K562 (cell line): ENCODE results near the gene GFOD2. TPM values are rescaled to one million over a fixed set of nuclear protein-coding genes. Genes with fewer than 3 reads are reported as not detected.

Experiments
- HEY1 ChIP-seq: fragments of 250-450 bp; sonication (Bioruptor Pico); IDR thresholded peaks from 2 replicates; pipeline ENCODE4 v1.5.0; 2020; ENCODE audit warnings: mild to moderate bottlenecking, moderate library complexity, borderline replicate concordance
- PHF8 ChIP-seq: fragments of 200-600 bp; sonication (generic); IDR thresholded peaks from 2 replicates; pipeline ENCODE4 v1.6.1; 2012; ENCODE audit warnings: mixed run types, mild to moderate bottlenecking, inconsistent platforms, low read length, moderate library complexity, borderline replicate concordance
- polyA plus RNA-seq, 8 experiments: library from polyadenylated mRNA; depleted of rRNA in 4 of 8; stranded (reverse) in 5 of 8; unstranded in 3 of 8; fragments of >200 nt; fragmentation: Nextera tagmentation in 2 of 8; fragmentation: Illumina TruSeq in 1 of 8; extraction: Ambion mirVana in 2 of 8; extraction: Trizol in 1 of 8; gene quantifications; 2 replicates each; pipeline versions ENCODE4 v1.2.1 to v1.2.3, GENCODE V29; 2011 to 2014; ENCODE audit warnings: inconsistent platforms in 1 of 8, missing spikeins in 1 of 8
- total RNA-seq, 7 experiments: library from RNA; depleted of rRNA in 6 of 7; stranded (reverse); fragments of >200 nt in 6 of 7; fragmentation: Illumina TruSeq in 2 of 7; extraction: Trizol in 2 of 7; gene quantifications; 2 replicates each; pipeline versions ENCODE4 v1.2.1 to v1.2.3, GENCODE V29; 2011 to 2021; ENCODE audit warnings: low replicate concordance in 1 of 7
- TF ChIP-seq, protein P1 (sequence below), 2 experiments: fragments of 450-650 bp; formaldehyde crosslinking in 1 of 2; IDR thresholded peaks; 2 replicates each; pipeline versions ENCODE4 v1.4.0 to v1.6.1; 2014 to 2020; ENCODE audit warnings: mild to moderate bottlenecking in 2 of 2, borderline replicate concordance in 1 of 2, low read depth in 1 of 2
- TF ChIP-seq, protein P2 (sequence below), 2 experiments: fragments of 450-650 bp; IDR thresholded peaks; 2 replicates each; pipeline ENCODE4 v1.6.1; 2016; ENCODE audit warnings: mild to moderate bottlenecking in 2 of 2, borderline replicate concordance in 1 of 2, low read depth in 1 of 2, moderate library complexity in 1 of 2
- TF ChIP-seq, protein P3 (sequence below), 3 experiments: fragments of 200-800 bp in 1 of 3; fragments of 250-450 bp in 1 of 3; fragments of 450-650 bp in 1 of 3; sonication (Bioruptor Pico) in 1 of 3; sonication (Bioruptor generic) in 1 of 3; formaldehyde crosslinking in 1 of 3; IDR thresholded peaks; 2 replicates each; pipeline versions ENCODE4 v1.6.1 to v1.8.0; 2016 to 2022; ENCODE audit warnings: mild to moderate bottlenecking in 2 of 3, missing genetic modification characterization in 2 of 3, missing compliant biosample characterization in 1 of 3, moderate library complexity in 1 of 3

GFOD2 gene
- total and polyA plus RNA-seq, 9 of the 15 experiments (the other 6 are each of a cell fraction or from before 2014, with no cell fraction given) = 1.9 to 15.8 (median 11.1) TPM

DNA sequence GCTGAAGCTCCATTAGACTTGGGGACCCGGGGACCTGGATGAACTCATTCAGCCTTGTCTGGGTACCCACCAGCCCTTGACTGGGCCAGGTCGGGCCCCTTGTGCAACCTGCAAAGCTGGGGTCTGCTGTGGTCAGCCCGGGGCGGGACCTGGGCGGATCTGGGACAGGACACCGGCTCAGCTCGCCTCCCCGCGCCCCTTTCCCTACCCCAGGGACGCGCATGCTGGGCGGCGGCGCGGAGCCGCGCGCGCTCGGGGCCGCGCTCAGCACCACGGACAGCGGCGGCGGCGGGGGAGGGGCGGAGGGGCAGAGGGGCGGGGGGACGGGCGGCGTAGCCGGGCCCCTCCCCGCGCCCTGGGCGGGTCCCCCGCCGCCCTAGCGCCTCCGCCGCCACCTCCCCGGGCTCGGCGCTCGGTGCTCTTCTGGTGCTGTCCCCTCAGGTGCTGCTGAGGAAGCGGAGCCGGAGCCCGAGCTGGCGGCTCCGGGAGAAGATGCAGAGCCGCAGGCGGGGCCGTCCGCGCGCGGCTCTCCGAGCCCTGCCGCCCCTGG lies 66.5 kb downstream of the GFOD2 start (continued):
- TF ChIP-seq, protein P1, sequence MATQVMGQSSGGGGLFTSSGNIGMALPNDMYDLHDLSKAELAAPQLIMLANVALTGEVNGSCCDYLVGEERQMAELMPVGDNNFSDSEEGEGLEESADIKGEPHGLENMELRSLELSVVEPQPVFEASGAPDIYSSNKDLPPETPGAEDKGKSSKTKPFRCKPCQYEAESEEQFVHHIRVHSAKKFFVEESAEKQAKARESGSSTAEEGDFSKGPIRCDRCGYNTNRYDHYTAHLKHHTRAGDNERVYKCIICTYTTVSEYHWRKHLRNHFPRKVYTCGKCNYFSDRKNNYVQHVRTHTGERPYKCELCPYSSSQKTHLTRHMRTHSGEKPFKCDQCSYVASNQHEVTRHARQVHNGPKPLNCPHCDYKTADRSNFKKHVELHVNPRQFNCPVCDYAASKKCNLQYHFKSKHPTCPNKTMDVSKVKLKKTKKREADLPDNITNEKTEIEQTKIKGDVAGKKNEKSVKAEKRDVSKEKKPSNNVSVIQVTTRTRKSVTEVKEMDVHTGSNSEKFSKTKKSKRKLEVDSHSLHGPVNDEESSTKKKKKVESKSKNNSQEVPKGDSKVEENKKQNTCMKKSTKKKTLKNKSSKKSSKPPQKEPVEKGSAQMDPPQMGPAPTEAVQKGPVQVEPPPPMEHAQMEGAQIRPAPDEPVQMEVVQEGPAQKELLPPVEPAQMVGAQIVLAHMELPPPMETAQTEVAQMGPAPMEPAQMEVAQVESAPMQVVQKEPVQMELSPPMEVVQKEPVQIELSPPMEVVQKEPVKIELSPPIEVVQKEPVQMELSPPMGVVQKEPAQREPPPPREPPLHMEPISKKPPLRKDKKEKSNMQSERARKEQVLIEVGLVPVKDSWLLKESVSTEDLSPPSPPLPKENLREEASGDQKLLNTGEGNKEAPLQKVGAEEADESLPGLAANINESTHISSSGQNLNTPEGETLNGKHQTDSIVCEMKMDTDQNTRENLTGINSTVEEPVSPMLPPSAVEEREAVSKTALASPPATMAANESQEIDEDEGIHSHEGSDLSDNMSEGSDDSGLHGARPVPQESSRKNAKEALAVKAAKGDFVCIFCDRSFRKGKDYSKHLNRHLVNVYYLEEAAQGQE (IDR thresholded peaks at IDR 0.05; ENCODE audit: borderline replicate concordance) = peak; percentile 98
- TF ChIP-seq, protein P1 (CRISPR knock-in tag; IDR thresholded peaks at IDR 0.05; ENCODE audit: low read depth) = peak; percentile 95
- TF ChIP-seq HEY1 (CRISPR knock-in tag) (no peak), PHF8 (no peak)
- TF ChIP-seq, protein P2, sequence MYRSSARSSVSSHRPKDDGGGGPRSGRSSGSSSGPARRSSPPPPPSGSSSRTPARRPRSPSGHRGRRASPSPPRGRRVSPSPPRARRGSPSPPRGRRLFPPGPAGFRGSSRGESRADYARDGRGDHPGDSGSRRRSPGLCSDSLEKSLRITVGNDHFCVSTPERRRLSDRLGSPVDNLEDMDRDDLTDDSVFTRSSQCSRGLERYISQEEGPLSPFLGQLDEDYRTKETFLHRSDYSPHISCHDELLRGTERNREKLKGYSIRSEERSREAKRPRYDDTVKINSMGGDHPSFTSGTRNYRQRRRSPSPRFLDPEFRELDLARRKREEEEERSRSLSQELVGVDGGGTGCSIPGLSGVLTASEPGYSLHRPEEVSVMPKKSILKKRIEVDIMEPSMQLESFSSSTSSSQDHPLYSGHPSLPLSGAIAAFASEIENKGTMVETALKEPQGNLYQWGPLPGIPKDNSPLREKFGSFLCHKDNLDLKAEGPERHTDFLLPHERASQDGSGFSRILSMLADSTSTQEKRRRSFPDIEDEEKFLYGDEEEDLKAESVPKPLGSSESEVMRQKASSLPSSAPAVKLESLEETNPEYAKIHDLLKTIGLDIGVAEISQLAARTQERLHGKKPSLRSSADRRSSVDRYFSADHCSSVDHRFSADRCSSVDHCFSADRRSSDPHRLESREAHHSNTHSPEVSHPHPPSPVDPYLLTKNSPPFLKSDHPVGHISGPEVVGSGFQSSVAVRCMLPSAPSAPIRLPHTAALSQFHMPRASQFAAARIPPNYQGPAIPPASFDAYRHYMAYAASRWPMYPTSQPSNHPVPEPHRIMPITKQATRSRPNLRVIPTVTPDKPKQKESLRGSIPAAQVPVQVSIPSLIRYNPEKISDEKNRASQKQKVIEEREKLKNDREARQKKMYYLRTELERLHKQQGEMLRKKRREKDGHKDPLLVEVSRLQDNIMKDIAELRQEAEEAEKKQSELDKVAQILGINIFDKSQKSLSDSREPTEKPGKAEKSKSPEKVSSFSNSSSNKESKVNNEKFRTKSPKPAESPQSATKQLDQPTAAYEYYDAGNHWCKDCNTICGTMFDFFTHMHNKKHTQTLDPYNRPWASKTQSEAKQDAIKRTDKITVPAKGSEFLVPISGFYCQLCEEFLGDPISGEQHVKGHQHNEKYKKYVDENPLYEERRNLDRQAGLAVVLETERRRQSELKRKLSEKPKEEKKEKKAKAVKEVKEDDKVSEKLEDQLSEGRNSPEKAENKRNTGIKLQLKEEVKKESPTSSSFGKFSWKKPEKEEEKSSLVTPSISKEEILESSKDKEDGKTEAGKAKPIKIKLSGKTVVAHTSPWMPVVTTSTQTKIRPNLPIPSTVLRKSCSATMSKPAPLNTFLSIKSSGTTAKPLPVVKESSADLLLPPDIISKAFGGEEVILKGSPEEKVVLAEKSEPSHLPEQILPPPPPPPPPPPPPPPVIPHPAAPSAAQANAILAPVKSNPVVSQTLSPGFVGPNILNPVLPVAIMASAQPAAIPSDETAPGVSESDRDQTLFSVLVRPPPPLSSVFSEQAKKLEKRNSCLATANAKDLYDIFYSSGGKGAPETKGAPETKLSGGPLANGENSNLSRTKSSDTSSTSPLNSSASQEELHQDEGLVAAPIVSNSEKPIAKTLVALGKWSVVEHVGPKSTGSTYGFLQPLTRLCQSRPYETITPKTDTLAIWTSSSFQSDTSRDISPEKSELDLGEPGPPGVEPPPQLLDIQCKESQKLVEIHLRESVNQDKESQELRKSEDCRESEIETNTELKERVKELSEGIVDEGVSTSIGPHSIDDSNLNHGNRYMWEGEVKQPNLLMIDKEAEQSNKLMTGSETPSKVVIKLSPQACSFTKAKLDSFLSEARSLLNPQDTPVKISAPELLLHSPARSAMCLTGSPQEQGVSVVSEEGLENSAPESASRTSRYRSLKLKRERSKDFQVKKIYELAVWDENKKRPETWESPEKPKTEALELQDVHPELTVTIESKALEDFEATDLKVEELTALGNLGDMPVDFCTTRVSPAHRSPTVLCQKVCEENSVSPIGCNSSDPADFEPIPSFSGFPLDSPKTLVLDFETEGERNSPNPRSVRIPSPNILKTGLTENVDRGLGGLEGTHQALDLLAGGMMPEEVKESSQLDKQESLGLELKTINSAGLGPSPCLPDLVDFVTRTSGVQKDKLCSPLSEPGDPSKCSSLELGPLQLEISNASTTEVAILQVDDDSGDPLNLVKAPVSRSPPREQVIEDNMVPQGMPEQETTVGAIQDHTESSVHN (IDR thresholded peaks at IDR 0.05; ENCODE audit: borderline replicate concordance in 1 of 2, low read depth in 1 of 2) = no peak
- TF ChIP-seq, protein P3, sequence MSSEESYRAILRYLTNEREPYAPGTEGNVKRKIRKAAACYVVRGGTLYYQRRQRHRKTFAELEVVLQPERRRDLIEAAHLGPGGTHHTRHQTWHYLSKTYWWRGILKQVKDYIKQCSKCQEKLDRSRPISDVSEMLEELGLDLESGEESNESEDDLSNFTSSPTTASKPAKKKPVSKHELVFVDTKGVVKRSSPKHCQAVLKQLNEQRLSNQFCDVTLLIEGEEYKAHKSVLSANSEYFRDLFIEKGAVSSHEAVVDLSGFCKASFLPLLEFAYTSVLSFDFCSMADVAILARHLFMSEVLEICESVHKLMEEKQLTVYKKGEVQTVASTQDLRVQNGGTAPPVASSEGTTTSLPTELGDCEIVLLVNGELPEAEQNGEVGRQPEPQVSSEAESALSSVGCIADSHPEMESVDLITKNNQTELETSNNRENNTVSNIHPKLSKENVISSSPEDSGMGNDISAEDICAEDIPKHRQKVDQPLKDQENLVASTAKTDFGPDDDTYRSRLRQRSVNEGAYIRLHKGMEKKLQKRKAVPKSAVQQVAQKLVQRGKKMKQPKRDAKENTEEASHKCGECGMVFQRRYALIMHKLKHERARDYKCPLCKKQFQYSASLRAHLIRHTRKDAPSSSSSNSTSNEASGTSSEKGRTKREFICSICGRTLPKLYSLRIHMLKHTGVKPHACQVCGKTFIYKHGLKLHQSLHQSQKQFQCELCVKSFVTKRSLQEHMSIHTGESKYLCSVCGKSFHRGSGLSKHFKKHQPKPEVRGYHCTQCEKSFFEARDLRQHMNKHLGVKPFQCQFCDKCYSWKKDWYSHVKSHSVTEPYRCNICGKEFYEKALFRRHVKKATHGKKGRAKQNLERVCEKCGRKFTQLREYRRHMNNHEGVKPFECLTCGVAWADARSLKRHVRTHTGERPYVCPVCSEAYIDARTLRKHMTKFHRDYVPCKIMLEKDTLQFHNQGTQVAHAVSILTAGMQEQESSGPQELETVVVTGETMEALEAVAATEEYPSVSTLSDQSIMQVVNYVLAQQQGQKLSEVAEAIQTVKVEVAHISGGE (CRISPR knock-in tag; IDR thresholded peaks at IDR 0.05) = peak in 1 of 3 experiments; percentile 82; a peak in 2 of 6 replicates
